HG02678 (cell line): ENCODE measurements around the gene PPP1R8.
"Not testable (repeated sequence)": the region's sequence is repeated elsewhere in the genome, so short reads cannot be mapped to it uniquely, and the experiment has no call there.

ENCODE experiments used
- ATAC-seq: cut with Tn5 transposase; IDR thresholded peaks from one replicate; pipeline ENCODE4 v1.9.1; 2021; ENCODE audit warnings: mild to moderate bottlenecking, moderate library complexity; ENCODE audit not compliant: unreplicated experiment

PPP1R8 gene

GRCh38 chr1:27830621-27831440, at the start of gene PPP1R8:
PPP1R8 (plus strand) TSS chr1:27830782; CDS start chr1:27830836, 54 bp downstream.
- ATAC-seq, result peak; percentile 92

GRCh38 chr1:27782950-27783349, 47.6 kb upstream of the PPP1R8 start:
- ATAC-seq, result no peak

GRCh38 chr1:27784700-27785099, 45.9 kb upstream of the PPP1R8 start:
- no peak for ATAC-seq

- no peak for ATAC-seq
These were observed 44.7 kb upstream of the PPP1R8 start for GRCh38 chr1:27785781-27786455.

GRCh38 chr1:27787895-27788294, 42.7 kb upstream of the PPP1R8 start:
- no peak for ATAC-seq

- no peak for ATAC-seq
These were observed 41.0 kb upstream of the PPP1R8 start for GRCh38 chr1:27789540-27790041.

- ATAC-seq, result not testable (repeated sequence)
These were observed 40.3 kb upstream of the PPP1R8 start for GRCh38 chr1:27790270-27790669.

- no peak for ATAC-seq
These were observed 35.0 kb upstream of the PPP1R8 start for GRCh38 chr1:27795601-27796000.

- no peak for ATAC-seq
These were observed 25.8 kb upstream of the PPP1R8 start for GRCh38 chr1:27804791-27805190.

GRCh38 chr1:27806758-27807157, 23.8 kb upstream of the PPP1R8 start:
- ATAC-seq, result no peak

GRCh38 chr1:27807385-27807784, 23.2 kb upstream of the PPP1R8 start:
- no peak for ATAC-seq

- not testable (repeated sequence) for ATAC-seq
These were observed 22.5 kb upstream of the PPP1R8 start for GRCh38 chr1:27808131-27808530.

GRCh38 chr1:27809883-27810282, 20.7 kb upstream of the PPP1R8 start:
- ATAC-seq, result no peak

- no peak for ATAC-seq
These were observed 18.7 kb upstream of the PPP1R8 start for GRCh38 chr1:27811741-27812500.

- ATAC-seq, result no peak
These were observed 13.5 kb upstream of the PPP1R8 start for GRCh38 chr1:27816921-27817630.

GRCh38 chr1:27821761-27822315, 8.7 kb upstream of the PPP1R8 start:
- no peak for ATAC-seq

- ATAC-seq, result no peak
These were observed 6.8 kb upstream of the PPP1R8 start for GRCh38 chr1:27823784-27824183.

- no peak for ATAC-seq
These were observed 6.2 kb upstream of the PPP1R8 start for GRCh38 chr1:27824411-27824810.

GRCh38 chr1:27829339-27829960, 1.1 kb upstream of the PPP1R8 start:
- ATAC-seq, result not testable (repeated sequence)
